HG03139 (cell line): ENCODE measurements around the gene ANAPC2.

ENCODE experiments used
- ATAC-seq: cut with Tn5 transposase; IDR thresholded peaks from one replicate; pipeline ENCODE4 v1.9.1; 2021; ENCODE audit not compliant: unreplicated experiment

ANAPC2 gene, protein sequence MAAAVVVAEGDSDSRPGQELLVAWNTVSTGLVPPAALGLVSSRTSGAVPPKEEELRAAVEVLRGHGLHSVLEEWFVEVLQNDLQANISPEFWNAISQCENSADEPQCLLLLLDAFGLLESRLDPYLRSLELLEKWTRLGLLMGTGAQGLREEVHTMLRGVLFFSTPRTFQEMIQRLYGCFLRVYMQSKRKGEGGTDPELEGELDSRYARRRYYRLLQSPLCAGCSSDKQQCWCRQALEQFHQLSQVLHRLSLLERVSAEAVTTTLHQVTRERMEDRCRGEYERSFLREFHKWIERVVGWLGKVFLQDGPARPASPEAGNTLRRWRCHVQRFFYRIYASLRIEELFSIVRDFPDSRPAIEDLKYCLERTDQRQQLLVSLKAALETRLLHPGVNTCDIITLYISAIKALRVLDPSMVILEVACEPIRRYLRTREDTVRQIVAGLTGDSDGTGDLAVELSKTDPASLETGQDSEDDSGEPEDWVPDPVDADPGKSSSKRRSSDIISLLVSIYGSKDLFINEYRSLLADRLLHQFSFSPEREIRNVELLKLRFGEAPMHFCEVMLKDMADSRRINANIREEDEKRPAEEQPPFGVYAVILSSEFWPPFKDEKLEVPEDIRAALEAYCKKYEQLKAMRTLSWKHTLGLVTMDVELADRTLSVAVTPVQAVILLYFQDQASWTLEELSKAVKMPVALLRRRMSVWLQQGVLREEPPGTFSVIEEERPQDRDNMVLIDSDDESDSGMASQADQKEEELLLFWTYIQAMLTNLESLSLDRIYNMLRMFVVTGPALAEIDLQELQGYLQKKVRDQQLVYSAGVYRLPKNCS

GRCh38 chr9:137188490-137189296 is at the start of gene ANAPC2, which contains the start of gene SSNA1:
Gene ANAPC2 (minus strand): TSS chr9:137188560. CDS start chr9:137188532, 28 bp downstream.
Gene SSNA1 (plus strand): TSS chr9:137188676. CDS start chr9:137188727, 51 bp downstream.
- ATAC-seq = peak; percentile 65

DNA sequence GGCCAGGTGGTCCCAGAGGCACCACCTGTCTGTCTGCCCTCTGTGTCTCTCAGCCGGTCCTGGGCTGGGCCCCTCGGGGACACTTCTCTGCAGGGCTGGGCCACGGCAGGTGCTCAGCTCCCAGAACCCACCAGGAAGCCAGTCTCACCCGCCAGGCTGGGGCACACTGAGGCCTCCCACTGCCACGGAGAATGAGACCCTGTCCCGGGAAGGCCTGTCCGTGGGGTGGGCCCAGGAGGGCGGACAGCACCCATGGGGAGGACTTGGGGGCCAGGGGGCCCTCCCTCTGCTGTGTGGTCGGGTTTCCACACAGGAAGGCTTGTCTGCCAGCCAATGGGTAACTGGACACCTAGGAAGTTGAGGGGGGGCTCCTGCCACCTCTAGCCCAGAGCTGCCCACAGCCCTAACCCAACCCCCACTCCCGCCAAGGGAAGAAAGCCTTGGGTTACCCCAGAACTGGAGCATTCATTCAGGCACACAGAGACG is 48.6 kb upstream of the ANAPC2 start:
- no peak for ATAC-seq

GRCh38 chr9:137236238-137236935 is 48.0 kb upstream of the ANAPC2 start:
- peak; percentile 21 for ATAC-seq

DNA sequence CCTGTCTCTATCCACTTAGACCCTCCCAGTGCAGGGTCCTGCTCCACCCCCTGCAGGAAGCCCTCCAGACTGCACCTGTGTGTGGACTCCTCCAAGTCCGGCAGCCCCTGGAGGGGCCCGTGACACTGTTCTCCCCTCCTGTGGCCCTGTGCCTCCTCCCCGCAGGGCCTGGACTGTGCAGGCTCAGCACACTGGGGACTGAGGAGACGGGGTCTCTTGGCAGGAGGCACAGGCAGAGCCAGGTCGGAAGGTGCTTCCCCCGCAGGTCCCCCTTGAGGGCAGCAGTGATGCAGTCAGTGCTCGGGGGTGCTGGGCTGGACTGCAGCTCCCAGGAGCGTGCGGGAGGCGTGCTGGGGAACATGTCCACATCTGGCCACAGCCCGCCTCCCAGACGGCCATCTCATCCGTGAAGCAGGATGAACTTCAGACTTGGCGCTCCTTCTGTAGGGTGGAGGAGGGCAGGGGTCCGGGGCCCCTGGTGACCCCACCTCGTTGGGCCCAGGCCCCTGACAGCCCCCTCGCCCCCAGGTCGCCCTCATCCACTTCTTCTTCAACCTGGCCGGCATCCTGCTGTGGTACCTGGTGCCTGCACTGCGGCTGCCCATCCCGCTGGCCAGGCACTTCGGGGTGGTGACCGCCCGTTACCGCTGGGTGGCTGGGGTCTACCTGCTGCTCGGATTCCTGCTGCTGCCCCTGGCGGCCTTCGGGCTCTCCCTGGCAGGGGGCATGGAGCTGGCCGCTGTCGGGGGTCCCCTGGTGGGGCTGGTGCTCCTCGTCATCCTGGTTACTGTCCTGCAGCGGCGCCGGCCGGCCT is 47.3 kb upstream of the ANAPC2 start:
- no peak for ATAC-seq

DNA sequence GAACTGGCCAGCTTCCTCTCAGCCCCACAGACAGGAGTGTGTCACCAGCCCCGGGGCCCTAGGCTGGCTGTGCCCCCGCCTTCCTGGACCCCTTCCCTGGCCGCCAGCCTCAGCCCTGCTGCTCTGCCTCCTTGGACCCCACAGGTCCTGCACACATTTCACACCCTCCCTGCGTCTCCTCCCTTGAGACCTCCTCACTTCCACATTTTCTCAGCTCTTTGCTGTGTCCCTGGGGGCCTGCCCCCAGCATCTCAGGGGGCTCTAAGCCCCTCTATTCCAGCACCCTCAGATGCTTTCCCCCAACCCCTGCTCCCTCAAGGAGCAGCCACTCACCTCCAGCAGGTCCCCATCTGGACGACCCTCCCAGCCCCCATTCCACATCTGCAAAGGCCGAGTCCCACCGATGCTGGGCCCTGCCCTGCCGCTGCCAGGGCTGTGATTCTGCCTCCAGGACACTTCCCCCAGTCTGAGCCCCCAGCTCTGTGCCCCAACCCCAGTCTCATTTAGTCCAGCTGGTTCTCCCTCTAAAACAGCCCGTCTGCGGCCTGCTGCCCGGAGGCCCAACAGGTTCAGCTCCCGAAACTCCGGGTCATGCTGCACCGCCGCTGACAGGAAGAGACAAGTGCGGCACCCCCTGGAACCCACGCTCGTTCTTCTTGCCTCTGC is 46.5 kb upstream of the ANAPC2 start:
- no peak for ATAC-seq

GRCh38 chr9:137234055-137234697 is 45.8 kb upstream of the ANAPC2 start:
- ATAC-seq = no peak

- ATAC-seq = no peak
Observed at GRCh38 chr9:137233143-137233980, 45.0 kb upstream of the ANAPC2 start.

- ATAC-seq = no peak
Observed at GRCh38 chr9:137232510-137232909, 44.1 kb upstream of the ANAPC2 start.

GRCh38 chr9:137232101-137232500 is 43.7 kb upstream of the ANAPC2 start:
- ATAC-seq = no peak

DNA sequence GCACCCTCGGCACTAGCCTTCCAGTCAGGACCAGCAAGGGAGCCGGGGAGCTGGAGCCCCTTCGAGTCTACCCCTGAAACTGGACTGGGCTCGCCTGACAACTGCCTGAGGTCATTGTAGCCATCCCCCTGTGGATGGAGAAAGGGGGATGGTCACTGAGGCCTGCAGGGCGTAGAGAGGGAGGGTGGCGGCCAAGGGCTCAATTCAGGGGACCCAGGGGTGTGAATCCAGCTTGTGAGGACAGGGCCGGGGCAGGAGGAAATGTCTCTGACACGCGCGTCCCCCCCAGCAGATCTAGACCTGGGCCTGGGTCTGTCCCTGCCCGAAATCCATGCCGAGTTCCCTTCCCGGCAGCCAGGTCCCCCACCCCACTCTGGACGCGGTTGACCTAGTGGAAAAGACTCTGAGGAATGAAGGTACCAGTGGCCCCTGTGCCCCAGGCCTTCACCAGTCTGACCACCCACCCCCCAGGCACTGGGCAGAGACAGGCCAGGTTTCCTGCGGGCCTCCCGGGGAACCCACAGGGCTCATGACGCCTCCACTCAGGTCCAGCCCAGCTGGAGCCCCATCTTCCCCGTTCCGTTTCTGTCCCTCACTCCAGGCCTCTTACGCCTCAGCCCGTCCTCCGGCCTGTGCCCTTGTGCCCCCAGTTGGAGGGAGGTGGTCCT is 43.1 kb upstream of the ANAPC2 start:
- no peak for ATAC-seq

- ATAC-seq = no peak
Observed at GRCh38 chr9:137230705-137231371, 42.5 kb upstream of the ANAPC2 start, which contains the start of gene SLC34A3. Gene SLC34A3 (plus strand): TSS chr9:137230901. CDS start chr9:137231703, 802 bp downstream.

DNA sequence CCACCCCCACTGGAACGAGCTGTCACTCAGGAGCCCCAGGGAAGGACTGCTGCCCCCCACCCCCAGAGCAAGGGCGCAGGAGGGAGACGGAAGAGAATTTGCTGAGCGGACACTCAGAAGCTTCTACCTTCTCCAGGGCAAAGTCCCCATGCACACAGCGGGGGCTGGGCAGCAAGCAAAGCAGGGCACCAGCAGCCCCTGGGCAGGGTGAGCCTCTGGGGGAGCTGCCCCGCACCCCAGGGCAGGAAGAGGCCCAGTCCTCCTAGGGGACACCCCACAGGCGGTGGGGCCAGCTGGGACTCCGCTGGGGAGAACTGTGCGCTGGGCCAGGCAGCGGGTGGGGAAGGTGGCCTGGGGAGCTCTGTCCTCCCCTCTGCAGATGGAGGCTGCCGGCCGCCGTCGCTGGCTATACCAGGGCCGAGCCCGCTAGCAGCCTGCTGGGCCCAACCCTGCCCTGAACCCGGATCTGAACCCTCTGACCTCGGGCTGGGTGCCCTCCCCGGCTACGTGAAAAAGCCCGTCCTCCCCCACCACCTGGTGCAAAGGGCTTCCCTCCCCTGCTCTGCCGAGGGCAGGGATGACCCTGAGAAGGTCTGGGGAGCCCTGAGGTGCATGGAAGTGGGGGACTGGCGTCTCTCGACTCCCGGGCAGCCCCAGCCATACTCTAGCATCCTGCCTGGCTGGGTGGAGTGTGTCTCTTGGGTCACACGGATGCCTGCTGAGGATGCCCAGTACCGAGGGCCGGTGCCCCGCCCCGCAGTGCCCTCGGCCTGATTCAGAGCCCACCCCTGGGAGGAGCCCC is 41.7 kb upstream of the ANAPC2 start:
- ATAC-seq = no peak

DNA sequence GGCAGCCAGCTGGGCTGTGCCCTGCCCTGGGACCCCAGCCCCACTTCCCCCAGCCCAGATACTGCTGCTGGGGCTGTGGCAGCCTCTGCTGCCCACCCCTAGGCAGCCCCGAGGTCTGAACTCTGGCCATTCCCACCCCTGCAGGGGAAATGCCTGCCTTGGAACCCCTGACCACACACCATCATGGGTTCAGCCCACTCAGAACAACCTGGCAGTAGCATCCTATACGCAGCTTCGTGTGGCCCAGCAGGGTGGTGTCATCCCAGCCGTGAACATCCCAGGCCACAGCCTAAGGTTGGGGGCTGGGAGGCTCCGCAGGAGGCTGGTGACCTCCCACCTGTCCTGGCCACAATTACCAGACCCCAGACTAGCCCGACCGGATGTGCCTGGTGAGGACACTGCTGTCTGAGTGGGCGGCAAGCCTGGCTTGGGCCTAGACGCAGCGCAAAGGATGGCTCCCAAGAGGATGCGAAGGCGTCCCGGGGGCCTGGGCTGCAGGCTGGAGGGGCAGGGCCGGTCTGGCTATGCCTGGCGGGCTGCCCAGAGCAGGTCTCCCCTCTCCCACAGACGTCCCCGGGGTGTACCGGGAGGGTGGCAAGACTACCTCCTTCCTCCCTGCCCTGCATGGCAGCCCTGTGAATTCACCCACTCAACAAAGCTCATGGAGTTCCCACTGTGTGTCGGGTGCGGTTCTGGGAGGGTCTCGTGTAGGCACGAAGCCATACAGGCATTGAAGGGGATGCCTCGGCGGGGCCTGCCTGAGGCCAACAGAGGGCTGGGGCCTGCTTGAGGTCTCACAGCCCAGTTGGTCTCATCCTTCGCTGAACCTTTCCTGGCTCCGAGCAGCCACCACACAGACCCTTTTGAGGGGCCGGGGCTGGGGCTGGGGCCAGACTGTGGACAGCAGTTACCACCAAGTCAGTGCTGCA is 40.9 kb upstream of the ANAPC2 start:
- ATAC-seq = no peak

DNA sequence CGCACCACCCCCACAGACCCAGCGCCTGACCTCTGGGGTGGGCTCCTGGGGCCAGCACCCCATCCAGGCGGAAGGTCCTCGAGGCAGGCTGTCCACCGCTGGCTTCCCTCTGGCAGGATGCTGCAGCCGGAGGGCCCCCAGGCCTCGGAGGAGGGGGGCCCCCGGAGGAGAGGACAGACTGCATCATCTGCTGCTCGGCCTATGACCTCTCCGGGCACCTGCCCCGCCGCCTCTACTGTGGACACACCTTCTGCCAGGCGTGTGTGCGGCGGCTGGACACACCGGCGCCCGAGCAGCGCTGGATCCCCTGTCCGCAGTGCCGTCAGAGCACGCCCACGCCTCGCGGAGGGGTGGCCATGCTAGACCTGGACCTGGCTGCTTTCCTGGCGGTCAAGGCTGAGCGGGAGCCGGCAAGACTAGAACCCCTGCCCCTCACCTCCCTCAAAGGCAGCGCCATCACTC is 40.2 kb upstream of the ANAPC2 start:
- no peak for ATAC-seq
